Testis (tissue), 3 donors: Measurements from ENCODE around the gene COG1. TPM values are rescaled to one million over a fixed set of nuclear protein-coding genes. Genes with fewer than 3 reads are reported as not detected.
A peak's percentile ranks its signal among the peaks of the same experiment; 100 is the strongest.

Experiments used
- DNase-seq: peaks from one replicate; pipeline ENCODE4 v3.0.0-alpha.2; 2019
- H3K27ac ChIP-seq, 2 donors: fragments of 200-600 bp; sonication (generic); one replicate each; pipeline ENCODE4 v1.5.1; 2019
- H3K27me3 ChIP-seq: fragments of 200-600 bp; sonication (generic); one replicate; pipeline ENCODE4 v1.5.1; 2019
- H3K36me3 ChIP-seq: fragments of 200-600 bp; sonication (generic); one replicate; pipeline ENCODE4 v1.5.1; 2017; ENCODE audit warnings: low read depth; ENCODE audit errors: missing control alignments
- H3K4me1 ChIP-seq: fragments of 200-600 bp; sonication (generic); one replicate; pipeline ENCODE4 v1.5.1; 2019
- H3K4me3 ChIP-seq, 2 donors: fragments of 200-600 bp; sonication (generic); one replicate each; pipeline ENCODE4 v1.5.1; 2017 to 2019
- H3K9me3 ChIP-seq: fragments of 200-600 bp; sonication (generic); one replicate; pipeline ENCODE4 v1.5.1; 2017
- CTCF ChIP-seq, 3 experiments: fragments of 450-650 bp in 2 of 3; fragments of 200-600 bp in 1 of 3; sonication (generic) in 1 of 3; IDR thresholded peaks; one replicate each; pipeline ENCODE4 v1.5.1; 2016 to 2019; ENCODE audit warnings: antibody characterized with exemption in 3 of 3, mild to moderate bottlenecking in 2 of 3, moderate library complexity in 1 of 3
- POLR2A ChIP-seq: fragments of 450-650 bp; IDR thresholded peaks from one replicate; pipeline ENCODE4 v1.6.1; 2017; ENCODE audit warnings: antibody characterized with exemption, mild to moderate bottlenecking, moderate library complexity
- WGBS, 2 donors: methylation state at CpG; one replicate each; pipeline ENCODE4 v1.1.5; 2018; 5-methylcytosine and 5-hydroxymethylcytosine counted together
- intact Hi-C: fragments of 100-400 bp; cut with DNase I; formaldehyde crosslinking; loops from one replicate; pipeline ENCODE4 v1.15.1; 2023; ENCODE audit warnings: low total_unique reads
- polyA plus RNA-seq: library from polyadenylated mRNA; stranded (reverse); fragments of 350-450 nt; fragmentation: Illumina TruSeq; extraction: RNeasy Lipid Tissue Mini Kit (QIAGEN cat#74804); gene quantifications from one replicate; pipeline ENCODE4 v1.2.3, GENCODE V29; 2014; ENCODE audit warnings: low read depth, low replicate concordance; ENCODE audit not compliant: insufficient read depth
- total RNA-seq, 2 donors: library from RNA; depleted of rRNA; stranded (reverse); fragments of >200 nt; gene quantifications; one replicate each; pipeline ENCODE4 v1.2.3, GENCODE V29; 2016

COG1 gene
- total and polyA plus RNA-seq, 3 donors from 2014 or later, result 56.3 to 61.8 (median 58.3) TPM

GRCh38 chr17:73256220-73256619 lies 63.4 kb downstream of the COG1 start:
- Histone ChIP-seq H3K4me3 (no peak overlapping the region), H3K27me3 (no peaks in the 10 kb centered on the region), H3K4me1 (peaks cover 8% of the 10 kb centered on the region), H3K9me3 (no peaks in the 10 kb centered on the region), H3K27ac (no peak overlapping the region), H3K36me3 (no peaks in the 10 kb centered on the region)
- no peak for DNase-seq
- WGBS, 2 donors, result 84 to 95% methylated on average over 2 to 3 of the region's 3 CpGs
- TF ChIP-seq CTCF (IDR thresholded peaks at IDR 0.05) (no peak), POLR2A (no peak)
- intact Hi-C loops, result loop anchor here (5.0 kb wide), 1 partner anchor 111 kb away; no protein-coding TSS in a partner anchor

GRCh38 chr17:73257516-73257915 lies 64.7 kb downstream of the COG1 start:
- peak; percentile 51 for DNase-seq
- Histone ChIP-seq H3K27ac (no peak overlapping the region), H3K4me1 (peaks cover 16% of the 10 kb centered on the region), H3K9me3 (no peaks in the 10 kb centered on the region), H3K27me3 (no peaks in the 10 kb centered on the region), H3K4me3 (no peak overlapping the region), H3K36me3 (no peaks in the 10 kb centered on the region)
- intact Hi-C loops, result loop anchor here (5.0 kb wide), 1 partner anchor 110 kb away; no protein-coding TSS in a partner anchor
- WGBS, 2 donors, result 84 to 88% methylated on average over 6 of the region's 6 CpGs
- no peak for TF ChIP-seq CTCF (IDR thresholded peaks at IDR 0.05)
- no peak for TF ChIP-seq POLR2A

Other genes with a start within 250 kb of the COG1 start
- gene SLC39A11, start 100.4 kb upstream of the COG1 start, total RNA-seq, result 10 to 100 TPM; 18.0 to 18.6 TPM
- 11.4 TPM for gene SLC39A11, start 100.4 kb upstream of the COG1 start, polyA plus RNA-seq
- gene SSTR2, start 28.0 kb upstream of the COG1 start, total RNA-seq, result under 1 TPM; 0.25 to 0.31 TPM
- 0.29 TPM for gene SSTR2, start 28.0 kb upstream of the COG1 start, polyA plus RNA-seq
- under 1 TPM in 1 of 2 donors, not detected in 1; 0.94 TPM for gene CPSF4L, start 68.8 kb downstream of the COG1 start, total RNA-seq
- gene CPSF4L, start 68.8 kb downstream of the COG1 start, polyA plus RNA-seq, result 0.79 TPM
- 100 to 1,000 TPM; 103 to 140 TPM for gene CDC42EP4, start 118.9 kb downstream of the COG1 start, total RNA-seq
- 55.9 TPM for gene CDC42EP4, start 118.9 kb downstream of the COG1 start, polyA plus RNA-seq